ENCODE measurements around the gene LARP1. TPM values are rescaled to one million over a fixed set of nuclear protein-coding genes. Genes with fewer than 3 reads are reported as not detected.

Gene LARP1
- total RNA-seq, 3 donors from 2014 or later, result 64.0 to 123 (median 73.7) TPM

DNA sequence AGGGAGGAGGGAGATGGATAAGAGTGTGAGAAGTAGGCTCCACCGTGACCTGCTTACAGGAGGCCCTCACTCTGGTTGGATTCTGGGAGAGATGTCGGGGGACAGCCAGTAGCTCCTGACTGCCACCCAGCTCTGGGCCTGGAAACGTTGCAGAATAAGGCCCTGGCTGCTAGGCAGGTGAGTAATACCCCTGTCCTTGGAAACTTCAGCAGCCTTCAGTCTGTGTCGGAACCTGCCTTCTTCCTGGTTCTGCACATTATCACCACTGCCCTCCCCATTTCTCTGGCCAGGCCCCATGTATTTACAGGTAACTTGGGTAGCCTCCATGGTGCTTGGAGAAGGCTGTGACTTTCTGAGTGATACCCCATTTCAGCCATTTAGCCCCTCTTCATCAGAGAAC lies 68.4 kb downstream of the LARP1 start:
- Histone ChIP-seq H3K4me3 (no peak overlapping the region), H3K27ac (peak overlapping the region in 1 of 2 donors; percentile 8), H3K9me3 (no peaks in the 10 kb centered on the region), H3K27me3 (no peaks in the 10 kb centered on the region), H3K36me3 (peaks cover 5% of the 10 kb centered on the region), H3K4me1 (no peaks in the 10 kb centered on the region)
- intact Hi-C loops (cut with DNase I; ENCODE audit: low total_unique reads), result no loop called here
- TF ChIP-seq, protein P1, sequence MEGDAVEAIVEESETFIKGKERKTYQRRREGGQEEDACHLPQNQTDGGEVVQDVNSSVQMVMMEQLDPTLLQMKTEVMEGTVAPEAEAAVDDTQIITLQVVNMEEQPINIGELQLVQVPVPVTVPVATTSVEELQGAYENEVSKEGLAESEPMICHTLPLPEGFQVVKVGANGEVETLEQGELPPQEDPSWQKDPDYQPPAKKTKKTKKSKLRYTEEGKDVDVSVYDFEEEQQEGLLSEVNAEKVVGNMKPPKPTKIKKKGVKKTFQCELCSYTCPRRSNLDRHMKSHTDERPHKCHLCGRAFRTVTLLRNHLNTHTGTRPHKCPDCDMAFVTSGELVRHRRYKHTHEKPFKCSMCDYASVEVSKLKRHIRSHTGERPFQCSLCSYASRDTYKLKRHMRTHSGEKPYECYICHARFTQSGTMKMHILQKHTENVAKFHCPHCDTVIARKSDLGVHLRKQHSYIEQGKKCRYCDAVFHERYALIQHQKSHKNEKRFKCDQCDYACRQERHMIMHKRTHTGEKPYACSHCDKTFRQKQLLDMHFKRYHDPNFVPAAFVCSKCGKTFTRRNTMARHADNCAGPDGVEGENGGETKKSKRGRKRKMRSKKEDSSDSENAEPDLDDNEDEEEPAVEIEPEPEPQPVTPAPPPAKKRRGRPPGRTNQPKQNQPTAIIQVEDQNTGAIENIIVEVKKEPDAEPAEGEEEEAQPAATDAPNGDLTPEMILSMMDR (IDR thresholded peaks at IDR 0.05), result no peak
- TF ChIP-seq POLR2A (IDR thresholded peaks at IDR 0.05) (no peak), POLR2AphosphoS5 (IDR thresholded peaks at IDR 0.05) (no peak)
- DNase-seq (ENCODE audit: low spot score in 2 of 2), result no peak

DNA sequence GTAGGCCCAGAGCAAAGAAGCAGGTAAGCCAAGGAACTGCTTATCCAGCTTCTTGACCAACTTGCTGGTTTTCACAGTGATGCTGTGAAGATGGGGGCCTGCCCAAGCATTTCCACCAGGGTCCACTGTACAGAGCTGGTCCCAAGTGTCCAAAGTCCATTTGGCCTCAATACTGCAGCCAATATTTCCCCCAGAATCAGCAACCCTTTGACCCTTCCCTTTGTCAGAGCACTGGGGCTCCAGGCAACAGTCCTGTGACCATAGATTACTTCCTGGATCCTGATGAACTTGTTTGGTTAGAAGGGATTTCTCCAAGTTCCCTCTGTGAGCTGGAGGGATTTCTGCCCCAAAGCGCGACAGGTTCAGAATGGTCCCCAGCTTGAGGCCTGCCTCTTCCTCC lies 68.9 kb downstream of the LARP1 start:
- peaks cover 5% of the 10 kb centered on the region for H3K36me3 ChIP-seq

DNA sequence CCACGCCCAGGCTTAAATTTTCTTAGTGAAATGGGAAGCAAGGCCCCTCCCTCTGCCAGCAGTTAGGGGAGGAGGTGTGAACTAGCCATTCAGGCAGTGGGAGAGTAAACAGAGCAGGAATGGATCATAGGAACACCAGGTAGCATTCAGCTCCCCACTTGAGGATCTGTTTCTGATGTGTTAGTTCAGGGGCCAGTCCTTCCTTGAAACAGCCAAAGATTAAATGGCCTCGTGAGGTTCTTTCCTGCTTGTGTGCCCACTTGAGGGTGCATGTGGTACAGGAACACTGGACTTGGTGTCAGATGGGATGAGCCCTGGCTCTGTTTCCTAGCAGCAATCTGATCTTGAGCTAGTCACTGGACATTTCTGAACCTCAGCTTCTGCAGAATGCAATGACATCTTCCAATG lies 74.0 kb downstream of the LARP1 start:
- intact Hi-C loops (cut with DNase I; ENCODE audit: low total_unique reads), result no loop called here
- Histone ChIP-seq H3K27ac (peak overlapping the region; percentile 84 to 87), H3K4me1 (no peaks in the 10 kb centered on the region), H3K27me3 (no peaks in the 10 kb centered on the region), H3K4me3 (no peak overlapping the region), H3K9me3 (no peaks in the 10 kb centered on the region), H3K36me3 (no peaks in the 10 kb centered on the region)
- DNase-seq (ENCODE audit: low spot score in 2 of 2), result no peak
- TF ChIP-seq POLR2AphosphoS5 (IDR thresholded peaks at IDR 0.05), result no peak
- TF ChIP-seq, protein P1 (IDR thresholded peaks at IDR 0.05), result no peak

More for the DNA sequence above, 68.9 kb downstream of the LARP1 start:
- H3K9me3 ChIP-seq, result no peaks in the 10 kb centered on the region
- H3K27ac ChIP-seq, result no peak overlapping the region
- no peaks in the 10 kb centered on the region for H3K4me1 ChIP-seq
- TF ChIP-seq, protein P1 (IDR thresholded peaks at IDR 0.05), result no peak
- no peak for TF ChIP-seq POLR2AphosphoS5 (IDR thresholded peaks at IDR 0.05)
- TF ChIP-seq POLR2A (IDR thresholded peaks at IDR 0.05), result no peak
- DNase-seq (ENCODE audit: low spot score in 2 of 2), result no peak
- H3K4me3 ChIP-seq, result no peak overlapping the region
- H3K27me3 ChIP-seq, result no peaks in the 10 kb centered on the region
- intact Hi-C loops (cut with DNase I; ENCODE audit: low total_unique reads), result no loop called here

DNA sequence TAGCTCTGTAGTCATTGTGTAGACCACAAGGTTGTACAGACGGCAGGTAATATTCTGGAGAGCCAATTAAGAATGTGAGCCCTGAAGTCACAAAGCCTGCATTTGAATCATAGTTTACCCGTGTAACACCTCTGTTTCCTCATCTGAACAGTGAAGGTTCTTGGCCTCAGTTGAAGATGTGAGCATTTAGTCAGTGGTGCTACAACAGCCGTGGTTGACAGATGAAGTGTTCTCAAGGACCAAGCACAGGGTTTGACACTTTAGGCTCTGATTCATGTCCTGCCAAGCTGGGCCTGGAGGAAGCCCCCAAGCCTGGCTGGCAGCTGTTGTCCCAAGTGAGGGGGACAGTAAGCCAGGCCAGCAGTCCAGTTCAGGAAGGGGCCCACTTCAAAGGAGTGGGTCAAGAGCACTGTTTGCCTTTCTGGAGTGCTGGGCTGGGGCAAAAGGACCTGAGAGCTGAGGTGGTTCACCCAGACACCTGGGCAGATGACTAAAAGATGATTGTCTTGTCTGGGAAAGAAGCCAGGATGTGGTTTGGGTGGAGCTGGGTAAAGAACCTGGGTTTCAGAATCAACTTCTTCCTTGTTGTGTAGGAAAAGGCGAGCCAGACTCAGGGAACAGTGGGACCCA lies 74.5 kb downstream of the LARP1 start:
- no peaks in the 10 kb centered on the region for H3K36me3 ChIP-seq
- peak in 1 of 2 donors; percentile 61 for DNase-seq (ENCODE audit: low spot score in 2 of 2)

DNA sequence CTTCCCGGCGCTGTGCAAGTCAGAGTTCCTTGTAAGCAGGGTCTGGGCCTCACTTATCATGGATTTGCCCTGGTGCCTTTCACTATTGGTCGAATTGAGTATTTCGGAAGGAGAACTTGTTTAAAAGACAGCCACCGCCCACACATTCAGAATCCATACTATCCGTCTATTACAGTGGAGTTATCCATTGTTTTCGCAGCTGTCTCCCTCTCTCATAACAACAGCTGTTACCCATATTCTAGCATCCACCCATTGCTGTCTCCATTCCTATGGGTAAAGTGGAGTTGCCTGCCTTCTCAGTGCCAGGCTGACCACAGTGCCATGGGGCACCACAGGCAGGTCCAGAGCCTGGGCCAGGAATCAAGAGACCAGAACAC lies 75.0 kb downstream of the LARP1 start:
- Histone ChIP-seq H3K4me3 (no peak overlapping the region), H3K27me3 (no peaks in the 10 kb centered on the region), H3K4me1 (no peaks in the 10 kb centered on the region), H3K9me3 (no peaks in the 10 kb centered on the region), H3K36me3 (no peaks in the 10 kb centered on the region), H3K27ac (peak overlapping the region; percentile 84 to 87)
- TF ChIP-seq, protein P1 (IDR thresholded peaks at IDR 0.05), result no peak
- TF ChIP-seq POLR2AphosphoS5 (IDR thresholded peaks at IDR 0.05) (no peak), POLR2A (IDR thresholded peaks at IDR 0.05) (no peak)
- intact Hi-C loops (cut with DNase I; ENCODE audit: low total_unique reads), result no loop called here
- DNase-seq (ENCODE audit: low spot score in 2 of 2), result no peak

More for the DNA sequence above, 74.5 kb downstream of the LARP1 start:
- H3K9me3 ChIP-seq, result no peaks in the 10 kb centered on the region
- H3K27me3 ChIP-seq, result no peaks in the 10 kb centered on the region
- H3K4me3 ChIP-seq, result no peak overlapping the region
- no peak for TF ChIP-seq POLR2AphosphoS5 (IDR thresholded peaks at IDR 0.05)
- no peak for TF ChIP-seq POLR2A (IDR thresholded peaks at IDR 0.05)
- TF ChIP-seq, protein P1 (IDR thresholded peaks at IDR 0.05), result no peak
- intact Hi-C loops (cut with DNase I; ENCODE audit: low total_unique reads), result no loop called here
- H3K4me1 ChIP-seq, result no peaks in the 10 kb centered on the region
- H3K27ac ChIP-seq, result peak overlapping the region; percentile 84 to 87
